ENCODE data around the gene OR5W2. TPM values are rescaled to one million over a fixed set of nuclear protein-coding genes. Genes with fewer than 3 reads are reported as not detected.
"Not testable (repeated sequence)": the region's sequence is repeated elsewhere in the genome, so short reads cannot be mapped to it uniquely, and the experiment has no call there.

Gene OR5W2
- total RNA-seq = not detected
- long read RNA-seq = 0 reads

GRCh38 chr11:55914482-55914881 is at the start of gene OR5W2:
Gene OR5W2 (minus strand): TSS chr11:55914582. CDS start chr11:55914582, 0 bp downstream.
- intact Hi-C loops (cut with DNase I) = no loop called here
- ATAC-seq (no peak), DNase-seq (ENCODE audit: missing footprints) (no peak)

GRCh38 chr11:55956521-55956920 is 42.1 kb upstream of the OR5W2 start:
- no peak for DNase-seq (ENCODE audit: missing footprints)
- intact Hi-C loops (cut with DNase I) = no loop called here
- ATAC-seq = no peak

- intact Hi-C loops (cut with DNase I) = loop anchor here (10.0 kb wide), 1 partner anchor 835 kb away; no protein-coding TSS in a partner anchor
- ATAC-seq (no peak), DNase-seq (ENCODE audit: missing footprints) (no peak)
Observed at GRCh38 chr11:55949330-55949729, 34.9 kb upstream of the OR5W2 start.

GRCh38 chr11:55942785-55943392 is 28.5 kb upstream of the OR5W2 start:
- intact Hi-C loops (cut with DNase I) = loop anchor here (10.0 kb wide), 1 partner anchor 842 kb away; no protein-coding TSS in a partner anchor
- DNase-seq (ENCODE audit: missing footprints) (no peak), ATAC-seq (no peak)

GRCh38 chr11:55936300-55936699 is 21.9 kb upstream of the OR5W2 start, which contains the start of gene OR5I1:
Gene OR5I1 (minus strand): TSS chr11:55936400. CDS start chr11:55936400, 0 bp downstream.
- intact Hi-C loops (cut with DNase I) = no loop called here
- no peak for ATAC-seq
- no peak for DNase-seq (ENCODE audit: missing footprints)

- ATAC-seq (no peak), DNase-seq (ENCODE audit: missing footprints) (no peak)
- intact Hi-C loops (cut with DNase I) = no loop called here
Observed at GRCh38 chr11:55920537-55920936, 6.2 kb upstream of the OR5W2 start.

GRCh38 chr11:55902308-55902707 is 12.1 kb downstream of the OR5W2 start:
- intact Hi-C loops (cut with DNase I) = no loop called here
- no peak for ATAC-seq
- no peak for DNase-seq (ENCODE audit: missing footprints)

- DNase-seq (ENCODE audit: missing footprints) = no peak
- intact Hi-C loops (cut with DNase I) = no loop called here
- ATAC-seq = no peak
Observed at GRCh38 chr11:55895216-55895615, 19.2 kb downstream of the OR5W2 start.

- DNase-seq (ENCODE audit: missing footprints); intact Hi-C loops (cut with DNase I); ATAC-seq: not testable (repeated sequence)
Observed at GRCh38 chr11:55885481-55885880, 28.9 kb downstream of the OR5W2 start.

GRCh38 chr11:55884995-55885394 is 29.4 kb downstream of the OR5W2 start:
- not testable (repeated sequence) for ATAC-seq

GRCh38 chr11:55882997-55883396 is 31.4 kb downstream of the OR5W2 start, which contains the start of gene TRIM51:
Gene TRIM51 (plus strand): TSS chr11:55883297. CDS start chr11:55885429, 2,132 bp downstream.
- intact Hi-C loops (cut with DNase I) = not testable (repeated sequence)

More at GRCh38 chr11:55884995-55885394, 29.4 kb downstream of the OR5W2 start:
- intact Hi-C loops (cut with DNase I); DNase-seq (ENCODE audit: missing footprints): not testable (repeated sequence)

GRCh38 chr11:55873146-55873545 is 41.2 kb downstream of the OR5W2 start:
- ATAC-seq; DNase-seq (ENCODE audit: missing footprints); intact Hi-C loops (cut with DNase I): not testable (repeated sequence)

More at GRCh38 chr11:55882997-55883396, 31.4 kb downstream of the OR5W2 start, which contains the start of gene TRIM51:
- ATAC-seq; DNase-seq (ENCODE audit: missing footprints): not testable (repeated sequence)

GRCh38 chr11:55872731-55873130 is 41.7 kb downstream of the OR5W2 start:
- intact Hi-C loops (cut with DNase I); ATAC-seq; DNase-seq (ENCODE audit: missing footprints): not testable (repeated sequence)

GRCh38 chr11:55867354-55867753 is 47.0 kb downstream of the OR5W2 start:
- ATAC-seq; intact Hi-C loops (cut with DNase I); DNase-seq (ENCODE audit: missing footprints): not testable (repeated sequence)

Other genes with a start within 250 kb of the OR5W2 start
- gene OR5D13, start 141.1 kb downstream of the OR5W2 start, total RNA-seq = not detected
- not detected for gene OR5D14, start 119.0 kb downstream of the OR5W2 start, total RNA-seq
- gene OR5L1, start 103.2 kb downstream of the OR5W2 start, total RNA-seq = not detected
- not detected for gene OR5D18, start 95.0 kb downstream of the OR5W2 start, total RNA-seq
- not detected for gene OR5L2, start 87.4 kb downstream of the OR5W2 start, total RNA-seq
- gene OR5D16, start 75.8 kb downstream of the OR5W2 start, total RNA-seq = not detected
- not detected for gene TRIM51, start 31.3 kb downstream of the OR5W2 start, total RNA-seq
- not detected for gene OR5I1, start 21.8 kb upstream of the OR5W2 start, total RNA-seq
- not detected for gene OR10AG1, start 55.4 kb upstream of the OR5W2 start, total RNA-seq
- not detected for gene OR5F1, start 80.0 kb upstream of the OR5W2 start, total RNA-seq
- gene OR5AS1, start 113.1 kb upstream of the OR5W2 start, total RNA-seq = not detected
- gene OR8I2, start 178.7 kb upstream of the OR5W2 start, total RNA-seq = not detected
- gene OR8H2, start 189.1 kb upstream of the OR5W2 start, total RNA-seq = not detected
- not detected for gene OR8H3, start 207.8 kb upstream of the OR5W2 start, total RNA-seq
- not detected for gene OR8J3, start 225.6 kb upstream of the OR5W2 start, total RNA-seq
- gene OR8K5, start 245.7 kb upstream of the OR5W2 start, total RNA-seq = not detected

Measured in Right ventricle myocardium inferior (tissue), 1 donor.